Retina (tissue), 1 donor: ENCODE results near the gene CCAR1.
"Not testable (repeated sequence)": the region's sequence is repeated elsewhere in the genome, so short reads cannot be mapped to it uniquely, and the experiment has no call there.

Experiments used
- DNase-seq: peaks from one replicate; pipeline ENCODE4 v3.0.0-alpha.2; 2016

CCAR1 gene

GRCh38 chr10:68720793-68721672 lies at the start of gene CCAR1:
TSS of gene CCAR1 (plus strand) at chr10:68721239. CDS start at chr10:68722505, 1,266 bp downstream.
- peak; percentile 99 for DNase-seq

- DNase-seq = no peak
Observed at GRCh38 chr10:68684413-68684812, 36.6 kb upstream of the CCAR1 start.

- DNase-seq = no peak
Observed at GRCh38 chr10:68696018-68696417, 25.0 kb upstream of the CCAR1 start.

- no peak for DNase-seq
Observed at GRCh38 chr10:68697106-68697505, 23.9 kb upstream of the CCAR1 start.

- no peak for DNase-seq
Observed at GRCh38 chr10:68700197-68700596, 20.8 kb upstream of the CCAR1 start.

- DNase-seq = no peak
Observed at GRCh38 chr10:68705548-68705947, 15.5 kb upstream of the CCAR1 start.

- not testable (repeated sequence) for DNase-seq
Observed at GRCh38 chr10:68708987-68709386, 12.1 kb upstream of the CCAR1 start.

- not testable (repeated sequence) for DNase-seq
Observed at GRCh38 chr10:68713065-68713464, 8.0 kb upstream of the CCAR1 start.

- DNase-seq = no peak
Observed at GRCh38 chr10:68717435-68717834, 3.6 kb upstream of the CCAR1 start.

GRCh38 chr10:68721673-68722335 lies 765 bp downstream of the CCAR1 start:
- DNase-seq = no peak

GRCh38 chr10:68725016-68725415 lies 4.0 kb downstream of the CCAR1 start:
- DNase-seq = no peak

- DNase-seq = no peak
Observed at GRCh38 chr10:68727146-68727545, 6.1 kb downstream of the CCAR1 start.

GRCh38 chr10:68732651-68733050 lies 11.6 kb downstream of the CCAR1 start:
- DNase-seq = no peak

GRCh38 chr10:68734349-68734748 lies 13.3 kb downstream of the CCAR1 start:
- no peak for DNase-seq

GRCh38 chr10:68735119-68735518 lies 14.1 kb downstream of the CCAR1 start:
- DNase-seq = no peak

- DNase-seq = not testable (repeated sequence)
Observed at GRCh38 chr10:68735739-68736138, 14.7 kb downstream of the CCAR1 start.

GRCh38 chr10:68740676-68741075 lies 19.6 kb downstream of the CCAR1 start:
- not testable (repeated sequence) for DNase-seq

GRCh38 chr10:68742397-68742796 lies 21.4 kb downstream of the CCAR1 start:
- no peak for DNase-seq

- DNase-seq = no peak
Observed at GRCh38 chr10:68752711-68753350, 31.8 kb downstream of the CCAR1 start.

- no peak for DNase-seq
Observed at GRCh38 chr10:68756246-68756645, 35.2 kb downstream of the CCAR1 start.

GRCh38 chr10:68756766-68757165 lies 35.7 kb downstream of the CCAR1 start:
- DNase-seq = no peak

GRCh38 chr10:68759223-68759863 lies 38.3 kb downstream of the CCAR1 start:
- DNase-seq = no peak

GRCh38 chr10:68759967-68760366 lies 38.9 kb downstream of the CCAR1 start:
- no peak for DNase-seq
